ENCODE data around the gene SDCCAG8. TPM values are rescaled to one million over a fixed set of nuclear protein-coding genes. Genes with fewer than 3 reads are reported as not detected.
"Not testable (repeated sequence)": the region's sequence is repeated elsewhere in the genome, so short reads cannot be mapped to it uniquely, and the experiment has no call there.

Gene SDCCAG8
- total RNA-seq (ENCODE audit: insufficient read depth, low replicate concordance), result 105 TPM

- DNase-seq (ENCODE audit: low spot score), result peak; percentile 100
Measured at GRCh38 chr1:243255791-243256512, at the start of gene SDCCAG8. Gene SDCCAG8, plus strand, starts transcription at chr1:243256041. Its CDS starts 133 bp downstream, at chr1:243256174.

GRCh38 chr1:243211984-243212383, 43.9 kb upstream of the SDCCAG8 start:
- peak; percentile 78 for DNase-seq (ENCODE audit: low spot score)

GRCh38 chr1:243213045-243213787, 42.6 kb upstream of the SDCCAG8 start:
- peak; percentile 79 for DNase-seq (ENCODE audit: low spot score)

GRCh38 chr1:243215276-243215875, 40.5 kb upstream of the SDCCAG8 start:
- DNase-seq (ENCODE audit: low spot score), result not testable (repeated sequence)

- no peak for DNase-seq (ENCODE audit: low spot score)
Measured at GRCh38 chr1:243216741-243217140, 39.1 kb upstream of the SDCCAG8 start.

- no peak for DNase-seq (ENCODE audit: low spot score)
Measured at GRCh38 chr1:243217349-243217748, 38.5 kb upstream of the SDCCAG8 start.

- DNase-seq (ENCODE audit: low spot score), result no peak
Measured at GRCh38 chr1:243218059-243218458, 37.8 kb upstream of the SDCCAG8 start.

- DNase-seq (ENCODE audit: low spot score), result no peak
Measured at GRCh38 chr1:243227622-243228021, 28.2 kb upstream of the SDCCAG8 start.

- no peak for DNase-seq (ENCODE audit: low spot score)
Measured at GRCh38 chr1:243229526-243229925, 26.3 kb upstream of the SDCCAG8 start.

- DNase-seq (ENCODE audit: low spot score), result no peak
Measured at GRCh38 chr1:243230914-243231313, 24.9 kb upstream of the SDCCAG8 start.

GRCh38 chr1:243233908-243234307, 21.9 kb upstream of the SDCCAG8 start:
- DNase-seq (ENCODE audit: low spot score), result no peak

GRCh38 chr1:243234978-243235647, 20.7 kb upstream of the SDCCAG8 start:
- DNase-seq (ENCODE audit: low spot score), result peak; percentile 63

- no peak for DNase-seq (ENCODE audit: low spot score)
Measured at GRCh38 chr1:243236604-243237252, 19.1 kb upstream of the SDCCAG8 start.

GRCh38 chr1:243244432-243244841, 11.4 kb upstream of the SDCCAG8 start:
- no peak for DNase-seq (ENCODE audit: low spot score)

- no peak for DNase-seq (ENCODE audit: low spot score)
Measured at GRCh38 chr1:243246916-243247315, 8.9 kb upstream of the SDCCAG8 start.

- no peak for DNase-seq (ENCODE audit: low spot score)
Measured at GRCh38 chr1:243247901-243248300, 7.9 kb upstream of the SDCCAG8 start.

- DNase-seq (ENCODE audit: low spot score), result no peak
Measured at GRCh38 chr1:243249214-243249613, 6.6 kb upstream of the SDCCAG8 start.

- DNase-seq (ENCODE audit: low spot score), result no peak
Measured at GRCh38 chr1:243250102-243250501, 5.7 kb upstream of the SDCCAG8 start.

GRCh38 chr1:243251539-243251938, 4.3 kb upstream of the SDCCAG8 start:
- no peak for DNase-seq (ENCODE audit: low spot score)

GRCh38 chr1:243253211-243253925, 2.5 kb upstream of the SDCCAG8 start:
- no peak for DNase-seq (ENCODE audit: low spot score)

GRCh38 chr1:243253926-243254232, 2.0 kb upstream of the SDCCAG8 start:
- DNase-seq (ENCODE audit: low spot score), result no peak
